Glutamatergic neuron (in vitro differentiated cells): ENCODE results near the gene TRPM5. TPM values are rescaled to one million over a fixed set of nuclear protein-coding genes. Genes with fewer than 3 reads are reported as not detected.

Experiments
- DNase-seq: peaks from one replicate; pipeline ENCODE4 v3.0.0; 2022
- H3K27ac Mint-ChIP-seq: one replicate; pipeline ENCODE4 v1.8.0; 2020; ENCODE audit warnings: mild to moderate bottlenecking, mixed read lengths, inconsistent platforms; ENCODE audit not compliant: unreplicated experiment
- H3K27me3 Mint-ChIP-seq: one replicate; pipeline ENCODE4 v1.8.0; 2020; ENCODE audit warnings: mild to moderate bottlenecking, moderate library complexity, mixed read lengths, inconsistent platforms; ENCODE audit not compliant: unreplicated experiment
- H3K36me3 Mint-ChIP-seq: one replicate; pipeline ENCODE4 v1.8.0; 2020; ENCODE audit warnings: mild to moderate bottlenecking, mixed read lengths, inconsistent platforms; ENCODE audit not compliant: unreplicated experiment
- H3K4me1 Mint-ChIP-seq: one replicate; pipeline ENCODE4 v1.8.0; 2020; ENCODE audit warnings: mild to moderate bottlenecking, low read depth, mixed read lengths, inconsistent platforms; ENCODE audit not compliant: unreplicated experiment
- H3K4me3 Mint-ChIP-seq: one replicate; pipeline ENCODE4 v1.8.0; 2020; ENCODE audit warnings: mild to moderate bottlenecking, mixed read lengths, inconsistent platforms; ENCODE audit not compliant: unreplicated experiment
- H3K9me3 Mint-ChIP-seq: one replicate; pipeline ENCODE4 v1.8.0; 2020; ENCODE audit warnings: mild to moderate bottlenecking, moderate library complexity, mixed read lengths, inconsistent platforms; ENCODE audit not compliant: unreplicated experiment
- total RNA-seq: library from RNA; stranded (reverse); fragmentation: NEBNext Ultra II Directional; extraction: Animal tissue kit (Norgen Biotek cat#: 25700); gene quantifications from one replicate; pipeline ENCODE4 v1.2.1, GENCODE V29; 2021; ENCODE audit not compliant: unreplicated experiment
- TF ChIP-seq, protein P1 (sequence below): fragments of 200-600 bp; sonication (generic); IDR thresholded peaks from one replicate; pipeline ENCODE4 v1.5.0; 2021; ENCODE audit not compliant: partially characterized antibody, unreplicated experiment

TRPM5 gene
- total RNA-seq, 1 donor from 2014 or later: not detected

DNA sequence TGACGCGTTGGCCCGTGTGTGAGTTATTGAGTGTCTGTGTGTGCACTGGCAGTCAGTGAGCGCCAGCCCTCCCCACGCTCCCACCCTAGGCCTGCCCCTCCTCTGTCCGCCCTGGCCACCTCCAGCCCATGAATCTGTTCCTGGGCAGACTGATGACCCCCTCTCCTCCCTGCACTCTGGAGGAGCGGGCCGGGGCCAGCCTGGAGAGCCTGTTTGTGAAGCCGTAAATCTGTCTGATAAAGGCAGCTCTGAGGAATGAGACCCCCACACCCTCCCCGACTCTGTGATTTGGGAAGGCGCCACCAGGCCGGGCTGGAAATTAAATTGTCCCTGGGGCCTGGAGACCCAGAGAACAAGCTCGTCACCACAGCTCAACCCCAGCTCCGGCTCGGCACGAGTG is 35.2 kb downstream of the TRPM5 start:
- no peak overlapping the region for H3K4me3 Mint-ChIP-seq
- no peak for DNase-seq
- H3K36me3 Mint-ChIP-seq: no peaks in the 10 kb centered on the region
- no peaks in the 10 kb centered on the region for H3K4me1 Mint-ChIP-seq
- H3K27me3 Mint-ChIP-seq: peaks cover 4% of the 10 kb centered on the region
- H3K9me3 Mint-ChIP-seq: peaks cover 2% of the 10 kb centered on the region
- H3K27ac Mint-ChIP-seq: no peak overlapping the region
- TF ChIP-seq, protein P1, sequence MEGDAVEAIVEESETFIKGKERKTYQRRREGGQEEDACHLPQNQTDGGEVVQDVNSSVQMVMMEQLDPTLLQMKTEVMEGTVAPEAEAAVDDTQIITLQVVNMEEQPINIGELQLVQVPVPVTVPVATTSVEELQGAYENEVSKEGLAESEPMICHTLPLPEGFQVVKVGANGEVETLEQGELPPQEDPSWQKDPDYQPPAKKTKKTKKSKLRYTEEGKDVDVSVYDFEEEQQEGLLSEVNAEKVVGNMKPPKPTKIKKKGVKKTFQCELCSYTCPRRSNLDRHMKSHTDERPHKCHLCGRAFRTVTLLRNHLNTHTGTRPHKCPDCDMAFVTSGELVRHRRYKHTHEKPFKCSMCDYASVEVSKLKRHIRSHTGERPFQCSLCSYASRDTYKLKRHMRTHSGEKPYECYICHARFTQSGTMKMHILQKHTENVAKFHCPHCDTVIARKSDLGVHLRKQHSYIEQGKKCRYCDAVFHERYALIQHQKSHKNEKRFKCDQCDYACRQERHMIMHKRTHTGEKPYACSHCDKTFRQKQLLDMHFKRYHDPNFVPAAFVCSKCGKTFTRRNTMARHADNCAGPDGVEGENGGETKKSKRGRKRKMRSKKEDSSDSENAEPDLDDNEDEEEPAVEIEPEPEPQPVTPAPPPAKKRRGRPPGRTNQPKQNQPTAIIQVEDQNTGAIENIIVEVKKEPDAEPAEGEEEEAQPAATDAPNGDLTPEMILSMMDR: no peak

DNA sequence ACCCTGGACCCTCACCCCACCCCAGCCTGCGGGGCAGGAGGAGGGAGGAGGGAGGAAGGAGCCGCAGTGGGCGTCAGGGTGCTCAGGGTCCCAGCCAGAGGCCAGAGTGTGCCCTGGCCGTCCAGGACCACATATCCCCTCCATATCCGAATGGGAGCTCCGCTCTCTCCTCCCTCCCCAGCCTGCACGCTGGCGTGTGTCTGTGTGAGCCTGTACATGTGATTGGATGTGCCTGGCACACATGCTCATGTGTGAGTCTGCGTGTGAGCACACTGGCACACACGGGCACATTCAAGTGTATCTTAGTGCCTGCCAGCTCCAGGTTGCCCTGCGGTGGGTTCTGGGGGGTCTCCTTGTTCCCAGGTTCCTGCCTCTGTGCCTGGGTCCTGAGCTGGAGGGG is 35.6 kb downstream of the TRPM5 start:
- Mint-ChIP-seq H3K9me3 (peaks cover 2% of the 10 kb centered on the region), H3K4me1 (no peaks in the 10 kb centered on the region), H3K27ac (no peak overlapping the region), H3K4me3 (no peak overlapping the region), H3K36me3 (no peaks in the 10 kb centered on the region), H3K27me3 (peaks cover 4% of the 10 kb centered on the region)
- TF ChIP-seq, protein P1: no peak
- no peak for DNase-seq

DNA sequence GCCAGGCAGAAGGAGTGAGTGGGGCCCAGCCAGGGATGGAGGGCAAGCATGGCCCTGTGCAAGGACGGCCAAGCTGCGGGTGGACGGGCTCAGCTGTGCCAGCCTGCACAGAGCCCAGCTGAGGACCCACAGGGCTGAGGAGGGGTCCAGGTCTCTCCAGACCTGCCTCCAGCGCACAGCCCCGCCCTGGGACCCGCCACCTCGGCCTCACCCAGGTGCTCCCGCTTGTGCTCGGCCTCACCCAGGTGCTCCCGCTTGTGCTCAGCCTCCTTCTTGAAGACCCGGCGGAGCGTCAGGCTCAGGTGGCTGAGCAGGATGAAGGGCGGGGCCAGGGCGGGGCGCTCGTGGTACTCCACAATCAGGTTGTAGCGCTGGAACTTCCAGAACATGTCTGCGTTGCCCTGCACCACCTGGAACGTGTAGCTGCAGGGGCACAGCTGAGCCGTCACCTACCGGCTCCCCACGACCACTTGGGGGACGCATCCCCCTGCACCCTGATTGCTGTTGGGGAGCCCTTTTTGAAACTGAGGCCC is 37.4 kb downstream of the TRPM5 start:
- TF ChIP-seq, protein P1: no peak
- no peaks in the 10 kb centered on the region for H3K36me3 Mint-ChIP-seq
- no peak overlapping the region for H3K4me3 Mint-ChIP-seq
- no peak for DNase-seq
- peaks cover 4% of the 10 kb centered on the region for H3K27me3 Mint-ChIP-seq
- no peaks in the 10 kb centered on the region for H3K4me1 Mint-ChIP-seq
- H3K27ac Mint-ChIP-seq: no peak overlapping the region
- H3K9me3 Mint-ChIP-seq: peaks cover 2% of the 10 kb centered on the region

DNA sequence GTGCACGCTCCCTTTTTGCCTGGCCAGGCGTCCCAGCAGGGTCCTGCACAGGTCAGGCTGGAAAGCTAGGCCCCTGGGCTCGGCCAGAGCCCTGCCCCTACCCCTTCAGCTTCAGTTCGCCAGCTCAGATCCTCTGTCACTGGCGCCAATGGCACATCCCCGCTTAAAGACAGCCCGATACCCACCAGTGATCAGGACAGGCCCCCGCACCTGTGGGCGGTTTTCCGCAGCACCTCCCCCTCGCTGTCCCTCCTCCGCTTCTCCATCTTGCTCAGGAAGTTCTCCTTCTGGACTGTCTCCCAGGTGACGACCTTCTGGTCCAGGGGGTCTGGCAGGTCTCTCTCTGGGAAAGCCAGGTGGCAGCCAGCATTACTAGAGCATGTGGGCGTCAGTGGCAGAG is 37.9 kb downstream of the TRPM5 start:
- no peak overlapping the region for H3K27ac Mint-ChIP-seq
- DNase-seq: no peak

DNA sequence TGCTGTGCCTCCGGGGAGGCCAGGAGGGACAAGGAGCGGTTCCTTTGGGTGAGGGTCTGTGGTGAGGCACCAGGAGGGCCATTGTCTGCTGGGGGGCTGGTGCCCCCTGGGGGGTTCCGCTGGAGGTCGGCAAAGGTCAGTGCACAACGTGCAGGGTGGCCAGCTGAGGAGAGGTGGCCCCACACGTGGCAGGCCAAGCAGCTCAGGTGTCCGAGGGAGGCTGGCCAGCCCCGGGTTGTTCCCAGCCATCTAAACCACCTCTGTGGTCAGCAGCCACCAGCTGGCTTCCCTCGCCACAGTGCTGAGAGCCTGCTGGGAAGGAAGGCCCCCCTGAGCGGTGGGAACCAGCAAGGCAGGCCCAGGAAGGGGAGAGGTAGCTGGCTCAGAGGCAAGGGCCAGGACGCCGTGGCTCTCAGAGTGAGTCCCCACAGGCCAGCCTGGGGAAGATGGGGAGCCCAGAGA is 39.5 kb downstream of the TRPM5 start:
- TF ChIP-seq, protein P1: no peak
- Mint-ChIP-seq H3K4me1 (peaks cover 3% of the 10 kb centered on the region), H3K27ac (no peak overlapping the region), H3K4me3 (no peak overlapping the region), H3K9me3 (peaks cover 2% of the 10 kb centered on the region), H3K36me3 (no peaks in the 10 kb centered on the region), H3K27me3 (peaks cover 6% of the 10 kb centered on the region)
- no peak for DNase-seq

More for the DNA sequence above, 37.9 kb downstream of the TRPM5 start:
- H3K9me3 Mint-ChIP-seq: peaks cover 2% of the 10 kb centered on the region
- H3K4me3 Mint-ChIP-seq: no peak overlapping the region
- peaks cover 5% of the 10 kb centered on the region for H3K27me3 Mint-ChIP-seq
- H3K36me3 Mint-ChIP-seq: no peaks in the 10 kb centered on the region
- H3K4me1 Mint-ChIP-seq: peaks cover 1% of the 10 kb centered on the region
- TF ChIP-seq, protein P1: no peak
